Measurements from ENCODE around the gene HBEGF. TPM values are rescaled to one million over a fixed set of nuclear protein-coding genes. Genes with fewer than 3 reads are reported as not detected.

Gene HBEGF
- total RNA-seq, 2 experiments from 2014 or later = 12.6 to 13.5 TPM

- Mint-ChIP-seq H3K27ac (no peak overlapping the region), H3K9me3 (ENCODE audit: insufficient read depth) (no peaks in the 10 kb centered on the region), H3K27me3 (ENCODE audit: low read depth) (peaks cover 9% of the 10 kb centered on the region), H3K4me3 (no peak overlapping the region), H3K36me3 (ENCODE audit: low read depth) (no peaks in the 10 kb centered on the region), H3K4me1 (ENCODE audit: low read depth) (peaks cover 20% of the 10 kb centered on the region)
- POLR2A ChIA-PET = no interaction called here
- CTCF ChIA-PET = interaction anchor here (0.7 to 4.6 kb wide), 7 partner anchors 9 to 274 kb away, joined by 3 to 63 read pairs (median 4); partner anchors contain the start of gene HBEGF
- DNase-seq (no peak), ATAC-seq (no peak)
These were observed 14.5 kb upstream of the HBEGF start for GRCh38 chr5:140360681-140361479.

- CTCF ChIA-PET = interaction anchor here (0.7 to 4.6 kb wide), 5 partner anchors 8 to 120 kb away, joined by 3 to 63 read pairs (median 8); partner anchors contain the start of gene HBEGF
- H3K9me3 Mint-ChIP-seq (ENCODE audit: insufficient read depth) = no peaks in the 10 kb centered on the region
These were observed 13.7 kb upstream of the HBEGF start, which contains the start of gene SLC4A9 for GRCh38 chr5:140360101-140360500. Gene SLC4A9, plus strand, starts transcription at chr5:140360194. Its CDS starts 43 bp downstream, at chr5:140360237.

GRCh38 chr5:140358738-140359310, 12.4 kb upstream of the HBEGF start:
- H3K4me3 Mint-ChIP-seq = no peak overlapping the region
- H3K9me3 Mint-ChIP-seq (ENCODE audit: insufficient read depth) = no peaks in the 10 kb centered on the region
- H3K27me3 Mint-ChIP-seq (ENCODE audit: low read depth) = peaks cover 9% of the 10 kb centered on the region
- CTCF ChIA-PET = interaction anchor here (0.7 to 4.0 kb wide), 14 partner anchors 12 to 367 kb away, joined by 3 to 63 read pairs (median 3); partner anchors contain the start of genes EIF4EBP3 and HBEGF
- H3K4me1 Mint-ChIP-seq (ENCODE audit: low read depth) = peaks cover 20% of the 10 kb centered on the region
- no peak overlapping the region for H3K27ac Mint-ChIP-seq
- POLR2A ChIA-PET = no interaction called here
- H3K36me3 Mint-ChIP-seq (ENCODE audit: low read depth) = no peaks in the 10 kb centered on the region
- no peak for DNase-seq
- ATAC-seq = no peak

More at GRCh38 chr5:140360101-140360500, 13.7 kb upstream of the HBEGF start, which contains the start of gene SLC4A9:
- Mint-ChIP-seq H3K4me3 (no peak within 1 kb of the TSS), H3K4me1 (ENCODE audit: low read depth) (peaks cover 20% of the 10 kb centered on the region), H3K27me3 (ENCODE audit: low read depth) (peaks cover 9% of the 10 kb centered on the region), H3K27ac (no peak within 1 kb of the TSS), H3K36me3 (ENCODE audit: low read depth) (no peaks in the 10 kb centered on the region)
- ATAC-seq (no peak), DNase-seq (no peak)
- POLR2A ChIA-PET = no interaction called here

GRCh38 chr5:140357726-140358093, 11.3 kb upstream of the HBEGF start:
- ATAC-seq = peak; percentile 98
- peak overlapping the region; percentile 73 for H3K27ac Mint-ChIP-seq
- peak overlapping the region; percentile 70 for H3K4me3 Mint-ChIP-seq
- H3K9me3 Mint-ChIP-seq (ENCODE audit: insufficient read depth) = no peaks in the 10 kb centered on the region
- H3K36me3 Mint-ChIP-seq (ENCODE audit: low read depth) = no peaks in the 10 kb centered on the region
- DNase-seq = peak; percentile 87
- peaks cover 9% of the 10 kb centered on the region for H3K27me3 Mint-ChIP-seq (ENCODE audit: low read depth)
- ChIA-PET CTCF (interaction anchor here (1.2 to 4.0 kb wide), 3 partner anchors 16 to 113 kb away, joined by 3 to 63 read pairs (median 8); no protein-coding TSS in a partner anchor), POLR2A (no interaction called here)
- peaks cover 15% of the 10 kb centered on the region for H3K4me1 Mint-ChIP-seq (ENCODE audit: low read depth)

GRCh38 chr5:140356853-140357725, 10.7 kb upstream of the HBEGF start:
- H3K4me1 Mint-ChIP-seq (ENCODE audit: low read depth) = peaks cover 15% of the 10 kb centered on the region
- H3K27ac Mint-ChIP-seq = peak overlapping the region; percentile 69
- H3K4me3 Mint-ChIP-seq = peak overlapping the region; percentile 70
- no peaks in the 10 kb centered on the region for H3K9me3 Mint-ChIP-seq (ENCODE audit: insufficient read depth)
- ChIA-PET CTCF (interaction anchor here (15.4 kb wide), 1 partner anchor 108 kb away, joined by 796 read pairs; no protein-coding TSS in a partner anchor), POLR2A (no interaction called here)
- H3K27me3 Mint-ChIP-seq (ENCODE audit: low read depth) = peaks cover 9% of the 10 kb centered on the region
- DNase-seq (no peak), ATAC-seq (no peak)
- no peaks in the 10 kb centered on the region for H3K36me3 Mint-ChIP-seq (ENCODE audit: low read depth)

- Mint-ChIP-seq H3K4me3 (no peak overlapping the region), H3K36me3 (ENCODE audit: low read depth) (no peaks in the 10 kb centered on the region), H3K27ac (no peak overlapping the region), H3K27me3 (ENCODE audit: low read depth) (peaks cover 14% of the 10 kb centered on the region), H3K4me1 (ENCODE audit: low read depth) (peaks cover 23% of the 10 kb centered on the region), H3K9me3 (ENCODE audit: insufficient read depth) (no peaks in the 10 kb centered on the region)
- DNase-seq (no peak), ATAC-seq (no peak)
- POLR2A ChIA-PET = interaction anchor here (0.7 kb wide), 1 partner anchor 326 kb away, joined by 3 read pairs; no protein-coding TSS in a partner anchor
- CTCF ChIA-PET = interaction anchor here (0.6 to 15.4 kb wide), 5 partner anchors 8 to 106 kb away, joined by 3 to 796 read pairs (median 10); partner anchors contain the start of gene PFDN1
These were observed 9.1 kb upstream of the HBEGF start for GRCh38 chr5:140355546-140355945.

GRCh38 chr5:140351609-140352334, 5.4 kb upstream of the HBEGF start:
- ChIA-PET CTCF (interaction anchor here (0.6 to 15.4 kb wide), 58 partner anchors 9 to 374 kb away, joined by 3 to 796 read pairs (median 4); partner anchors contain the start of genes ANKHD1, CD14, CYSTM1 and PFDN1), POLR2A (no interaction called here)
- DNase-seq = peak; percentile 84
- ATAC-seq = peak; percentile 84
- H3K27ac Mint-ChIP-seq = peak overlapping the region; percentile 10
- H3K36me3 Mint-ChIP-seq (ENCODE audit: low read depth) = no peaks in the 10 kb centered on the region
- peaks cover 7% of the 10 kb centered on the region for H3K27me3 Mint-ChIP-seq (ENCODE audit: low read depth)
- H3K4me3 Mint-ChIP-seq = no peak overlapping the region
- peaks cover 29% of the 10 kb centered on the region for H3K4me1 Mint-ChIP-seq (ENCODE audit: low read depth)
- H3K9me3 Mint-ChIP-seq (ENCODE audit: insufficient read depth) = no peaks in the 10 kb centered on the region

GRCh38 chr5:140349244-140349643, 2.8 kb upstream of the HBEGF start:
- ChIA-PET CTCF (interaction anchor here (1.2 to 15.4 kb wide), 4 partner anchors 15 to 100 kb away, joined by 4 to 796 read pairs (median 19); no protein-coding TSS in a partner anchor), POLR2A (interaction anchor here (0.6 kb wide), 1 partner anchor 9 kb away, joined by 3 read pairs; no protein-coding TSS in a partner anchor)
- Mint-ChIP-seq H3K9me3 (ENCODE audit: insufficient read depth) (no peaks in the 10 kb centered on the region), H3K4me3 (no peak overlapping the region), H3K27ac (no peak overlapping the region), H3K4me1 (ENCODE audit: low read depth) (peaks cover 43% of the 10 kb centered on the region), H3K27me3 (ENCODE audit: low read depth) (peaks cover 7% of the 10 kb centered on the region), H3K36me3 (ENCODE audit: low read depth) (peaks cover 9% of the 10 kb centered on the region)
- no peak for DNase-seq
- no peak for ATAC-seq

- Mint-ChIP-seq H3K4me1 (ENCODE audit: low read depth) (peaks cover 54% of the 10 kb centered on the region), H3K36me3 (ENCODE audit: low read depth) (peaks cover 17% of the 10 kb centered on the region), H3K27me3 (ENCODE audit: low read depth) (peaks cover 7% of the 10 kb centered on the region), H3K9me3 (ENCODE audit: insufficient read depth) (no peaks in the 10 kb centered on the region), H3K27ac (no peak overlapping the region), H3K4me3 (no peak overlapping the region)
- ATAC-seq (no peak), DNase-seq (no peak)
- ChIA-PET POLR2A (interaction anchor here (0.7 kb wide), 1 partner anchor 27 kb away, joined by 3 read pairs; no protein-coding TSS in a partner anchor), CTCF (interaction anchor here (0.8 to 15.4 kb wide), 5 partner anchors 11 to 275 kb away, joined by 3 to 796 read pairs (median 6); no protein-coding TSS in a partner anchor)
These were observed 1.7 kb upstream of the HBEGF start for GRCh38 chr5:140348104-140348503.

- no peak for DNase-seq
- Mint-ChIP-seq H3K27me3 (ENCODE audit: low read depth) (peaks cover 7% of the 10 kb centered on the region), H3K36me3 (ENCODE audit: low read depth) (peaks cover 25% of the 10 kb centered on the region), H3K9me3 (ENCODE audit: insufficient read depth) (no peaks in the 10 kb centered on the region), H3K4me3 (peak overlapping the region; percentile 78), H3K4me1 (ENCODE audit: low read depth) (peaks cover 62% of the 10 kb centered on the region), H3K27ac (peak overlapping the region; percentile 56)
- ATAC-seq = no peak
- ChIA-PET CTCF (interaction anchor here (0.7 to 15.4 kb wide), 17 partner anchors 10 to 295 kb away, joined by 3 to 796 read pairs (median 4); partner anchors contain the start of gene PFDN1), POLR2A (interaction anchor here (2.5 to 3.2 kb wide), 2 partner anchors 44 to 103 kb away, joined by 15 to 16 read pairs; partner anchors contain the start of gene PFDN1)
These were observed 957 bp upstream of the HBEGF start for GRCh38 chr5:140347360-140347759.

All from activated CD8-positive, alpha-beta T cell treated with anti-CD3 and anti-CD28 coated beads, Interleukin-2, amount 10 ng/mL, durations not matched to agents 7 days and 5 days (primary cell).